Colonic mucosa (tissue), 4 donors: ENCODE measurements around the gene ZBP1. TPM values are rescaled to one million over a fixed set of nuclear protein-coding genes. Genes with fewer than 3 reads are reported as not detected.

Experiments
- DNase-seq: peaks from one replicate; pipeline ENCODE4 v3.0.0-alpha.2; 2020
- H3K27ac ChIP-seq: fragments of 200-600 bp; one replicate; pipeline ENCODE4 v1.8.0; 2021
- H3K27me3 ChIP-seq: fragments of 200-600 bp; one replicate; pipeline ENCODE4 v1.8.0; 2021
- H3K36me3 ChIP-seq: fragments of 200-600 bp; one replicate; pipeline ENCODE4 v1.8.0; 2021
- H3K4me1 ChIP-seq: fragments of 200-600 bp; one replicate; pipeline ENCODE4 v1.8.0; 2021; ENCODE audit warnings: mild to moderate bottlenecking
- H3K4me3 ChIP-seq: fragments of 200-600 bp; one replicate; pipeline ENCODE4 v1.8.0; 2021
- H3K9ac ChIP-seq, 2 donors: one replicate each; pipeline ENCODE4 v1.7.0; 2013; ENCODE audit warnings: control low read depth in 2 of 2, low read depth in 2 of 2, low read length in 2 of 2
- H3K9me3 ChIP-seq: fragments of 200-600 bp; one replicate; pipeline ENCODE4 v1.8.0; 2021
- CTCF ChIP-seq: fragments of 200-600 bp; IDR thresholded peaks from one replicate; pipeline ENCODE4 v1.8.0; 2022; ENCODE audit warnings: antibody characterized with exemption, mild to moderate bottlenecking
- intact Hi-C: fragments of 100-400 bp; cut with DNase I; formaldehyde crosslinking; loops from one replicate; pipeline ENCODE4 v1.14.1; 2022
- total RNA-seq, 2 donors: library from RNA; stranded (reverse); fragmentation: NEBNext Ultra II Directional in 1 of 2; extraction: Animal tissue kit (Norgen Biotek cat#: 25700) in 1 of 2; gene quantifications; one replicate each; pipeline ENCODE4 v1.2.1, GENCODE V29; 2021
- donor health status: healthy.
- donor health status: DM: no; HTN: no; CAD: no.
- donor health status: DM: no; HTN: no; CAD: no.

The ZBP1 gene
- total RNA-seq, 2 donors from 2014 or later = 2.7 to 3.4 TPM

GRCh38 chr20:57573894-57574293 is 46.3 kb downstream of the ZBP1 start:
- Histone ChIP-seq H3K36me3 (no peaks in the 10 kb centered on the region), H3K27me3 (no peaks in the 10 kb centered on the region), H3K4me3 (no peak overlapping the region), H3K27ac (no peak overlapping the region), H3K4me1 (peaks cover 16% of the 10 kb centered on the region), H3K9ac (no peak overlapping the region), H3K9me3 (no peaks in the 10 kb centered on the region)
- DNase-seq = no peak
- intact Hi-C loops = no loop called here
- no peak for TF ChIP-seq CTCF

GRCh38 chr20:57573242-57573641 is 47.0 kb downstream of the ZBP1 start:
- no peaks in the 10 kb centered on the region for H3K36me3 ChIP-seq
- no peak for DNase-seq

GRCh38 chr20:57571782-57572416 is 48.3 kb downstream of the ZBP1 start:
- intact Hi-C loops = no loop called here
- H3K4me1 ChIP-seq = peaks cover 19% of the 10 kb centered on the region
- no peaks in the 10 kb centered on the region for H3K9me3 ChIP-seq
- H3K27me3 ChIP-seq = no peaks in the 10 kb centered on the region
- no peaks in the 10 kb centered on the region for H3K36me3 ChIP-seq
- H3K4me3 ChIP-seq = no peak overlapping the region
- peak overlapping the region; percentile 2 to 19 for H3K9ac ChIP-seq
- peak overlapping the region; percentile 61 for H3K27ac ChIP-seq
- DNase-seq = no peak
- TF ChIP-seq CTCF = no peak

More at GRCh38 chr20:57573242-57573641, 47.0 kb downstream of the ZBP1 start:
- Histone ChIP-seq H3K9ac (no peak overlapping the region), H3K9me3 (no peaks in the 10 kb centered on the region), H3K27me3 (no peaks in the 10 kb centered on the region), H3K4me1 (peaks cover 16% of the 10 kb centered on the region), H3K27ac (no peak overlapping the region), H3K4me3 (no peak overlapping the region)
- intact Hi-C loops = no loop called here
- TF ChIP-seq CTCF = no peak

GRCh38 chr20:57570920-57571319 is 49.3 kb downstream of the ZBP1 start:
- no peaks in the 10 kb centered on the region for H3K36me3 ChIP-seq
- H3K9me3 ChIP-seq = no peaks in the 10 kb centered on the region
- no peak for TF ChIP-seq CTCF
- intact Hi-C loops = no loop called here
- H3K27ac ChIP-seq = peak overlapping the region; percentile 61
- no peak for DNase-seq
- H3K9ac ChIP-seq = peak overlapping the region; percentile 7 to 62
- no peaks in the 10 kb centered on the region for H3K27me3 ChIP-seq
- H3K4me3 ChIP-seq = no peak overlapping the region
- H3K4me1 ChIP-seq = peaks cover 19% of the 10 kb centered on the region

- H3K4me3 ChIP-seq = no peak overlapping the region
- intact Hi-C loops = no loop called here
- TF ChIP-seq CTCF = no peak
- peak overlapping the region; percentile 27 to 62 for H3K9ac ChIP-seq
- peak overlapping the region; percentile 61 for H3K27ac ChIP-seq
- DNase-seq = no peak
- H3K36me3 ChIP-seq = no peaks in the 10 kb centered on the region
- peaks cover 19% of the 10 kb centered on the region for H3K4me1 ChIP-seq
- no peaks in the 10 kb centered on the region for H3K9me3 ChIP-seq
- no peaks in the 10 kb centered on the region for H3K27me3 ChIP-seq
Observed at GRCh38 chr20:57570145-57570850, 49.9 kb downstream of the ZBP1 start.
